Measurements from ENCODE around the gene PTPA.
A peak's percentile ranks its signal among the peaks of the same experiment; 100 is the strongest.

The PTPA gene

GRCh38 chr9:129174102-129174723 lies 63.0 kb downstream of the PTPA start (continued):
- TF ChIP-seq REST (tag by site-specific recombination; IDR thresholded peaks at IDR 0.05) (peak; percentile 31; the same call in 1 of the 2 replicates), ZNF138 (tag by site-specific recombination; IDR thresholded peaks at IDR 0.05; ENCODE audit: borderline replicate concordance) (no peak), IKZF3 (tag by site-specific recombination; IDR thresholded peaks at IDR 0.05) (peak; percentile 98), ZNF544 (tag by site-specific recombination; IDR thresholded peaks at IDR 0.05) (no peak), ZNF510 (tag by site-specific recombination; IDR thresholded peaks at IDR 0.05; ENCODE audit: insufficient replicate concordance) (no peak), ZNF223 (tag by site-specific recombination; IDR thresholded peaks at IDR 0.05) (no peak), ZNF610 (tag by site-specific recombination; IDR thresholded peaks at IDR 0.05; ENCODE audit: borderline replicate concordance) (peak; percentile 28; the same call in 1 of the 2 replicates), KLF1 (tag by site-specific recombination; IDR thresholded peaks at IDR 0.05) (no peak; the same call in 1 of the 2 replicates), ZBTB17 (tag by site-specific recombination; IDR thresholded peaks at IDR 0.05) (peak; percentile 75), ZNF23 (tag by site-specific recombination; IDR thresholded peaks at IDR 0.05; ENCODE audit: borderline replicate concordance) (no peak), ZSCAN16 (tag by site-specific recombination; IDR thresholded peaks at IDR 0.05) (no peak), SCRT2 (tag by site-specific recombination; IDR thresholded peaks at IDR 0.05) (no peak), ZNF596 (tag by site-specific recombination; IDR thresholded peaks at IDR 0.05) (0 out of 2 replicates have a peak, but pooled peaks have one; percentile 28), ZNF521 (tag by site-specific recombination; IDR thresholded peaks at IDR 0.05) (no peak), ZNF404 (tag by site-specific recombination; IDR thresholded peaks at IDR 0.05) (no peak), ZNF174 (tag by site-specific recombination; IDR thresholded peaks at IDR 0.05) (no peak), ZXDB (tag by site-specific recombination; IDR thresholded peaks at IDR 0.05) (no peak; the same call in 1 of the 2 replicates), ZBTB11 (tag by site-specific recombination; conservative IDR thresholded peaks at IDR 0.05; ENCODE audit: low read depth) (peak; percentile 39; the same call in 1 of the 2 replicates), ZNF2 (tag by site-specific recombination; IDR thresholded peaks at IDR 0.05) (peak; percentile 78; the same call in 1 of the 2 replicates), SALL2 (tag by site-specific recombination; IDR thresholded peaks at IDR 0.05; ENCODE audit: borderline replicate concordance) (no peak), ZNF37A (tag by site-specific recombination; IDR thresholded peaks at IDR 0.05) (no peak), ELK4 (IDR thresholded peaks at IDR 0.05; ENCODE audit: borderline replicate concordance, low read depth, low read length) (no peak), ZNF202 (tag by site-specific recombination; IDR thresholded peaks at IDR 0.05; ENCODE audit: borderline replicate concordance) (no peak), ZNF501 (tag by site-specific recombination; IDR thresholded peaks at IDR 0.05) (peak; percentile 83), TCF7L2 (IDR thresholded peaks at IDR 0.05; ENCODE audit: borderline replicate concordance, low read depth, low read length) (no peak), PRDM6 (tag by site-specific recombination; IDR thresholded peaks at IDR 0.05) (no peak), ZNF248 (tag by site-specific recombination; IDR thresholded peaks at IDR 0.05) (no peak), ZNF266 (tag by site-specific recombination; IDR thresholded peaks at IDR 0.05; ENCODE audit: low read depth) (no peak), ZNF214 (tag by site-specific recombination; IDR thresholded peaks at IDR 0.05; ENCODE audit: borderline replicate concordance) (no peak), ZNF133 (tag by site-specific recombination; IDR thresholded peaks at IDR 0.05) (no peak)

Data from HEK293 (cell line).